ENCODE measurements around the gene SUSD6.

DNA sequence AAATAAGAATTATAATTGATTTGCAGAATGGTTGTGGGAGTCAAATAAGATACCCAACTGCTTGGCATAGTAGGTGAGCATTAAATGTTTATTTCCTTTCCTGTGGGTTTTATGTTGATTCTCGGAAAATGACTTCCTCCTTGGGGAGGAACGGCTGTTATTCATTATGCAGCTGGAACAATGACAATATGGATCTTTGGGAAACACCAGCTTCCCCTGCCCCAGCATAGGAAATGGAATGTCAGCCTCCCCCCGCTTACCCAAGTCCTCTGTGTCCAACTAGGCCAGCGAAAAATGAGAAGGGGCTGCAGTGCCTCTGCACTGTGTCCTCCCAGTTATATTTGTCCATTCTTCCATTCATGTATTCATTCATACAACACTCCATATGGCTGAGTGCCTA is 25.0 kb upstream of the SUSD6 start:
- TF ChIP-seq, protein P1, sequence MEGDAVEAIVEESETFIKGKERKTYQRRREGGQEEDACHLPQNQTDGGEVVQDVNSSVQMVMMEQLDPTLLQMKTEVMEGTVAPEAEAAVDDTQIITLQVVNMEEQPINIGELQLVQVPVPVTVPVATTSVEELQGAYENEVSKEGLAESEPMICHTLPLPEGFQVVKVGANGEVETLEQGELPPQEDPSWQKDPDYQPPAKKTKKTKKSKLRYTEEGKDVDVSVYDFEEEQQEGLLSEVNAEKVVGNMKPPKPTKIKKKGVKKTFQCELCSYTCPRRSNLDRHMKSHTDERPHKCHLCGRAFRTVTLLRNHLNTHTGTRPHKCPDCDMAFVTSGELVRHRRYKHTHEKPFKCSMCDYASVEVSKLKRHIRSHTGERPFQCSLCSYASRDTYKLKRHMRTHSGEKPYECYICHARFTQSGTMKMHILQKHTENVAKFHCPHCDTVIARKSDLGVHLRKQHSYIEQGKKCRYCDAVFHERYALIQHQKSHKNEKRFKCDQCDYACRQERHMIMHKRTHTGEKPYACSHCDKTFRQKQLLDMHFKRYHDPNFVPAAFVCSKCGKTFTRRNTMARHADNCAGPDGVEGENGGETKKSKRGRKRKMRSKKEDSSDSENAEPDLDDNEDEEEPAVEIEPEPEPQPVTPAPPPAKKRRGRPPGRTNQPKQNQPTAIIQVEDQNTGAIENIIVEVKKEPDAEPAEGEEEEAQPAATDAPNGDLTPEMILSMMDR (IDR thresholded peaks at IDR 0.05; ENCODE audit: low read depth, low read length, poor library complexity, severe bottlenecking): no peak
- TF ChIP-seq EZH2phosphoT487 (IDR thresholded peaks at IDR 0.05; ENCODE audit: borderline replicate concordance, low read length): no peak

Data from DOHH2 (cell line).